ENCODE data around the gene IL13RA1. TPM values are rescaled to one million over a fixed set of nuclear protein-coding genes. Genes with fewer than 3 reads are reported as not detected.

IL13RA1 gene
- total RNA-seq, 1 donor from 2014 or later, result 1.1 TPM

DNA sequence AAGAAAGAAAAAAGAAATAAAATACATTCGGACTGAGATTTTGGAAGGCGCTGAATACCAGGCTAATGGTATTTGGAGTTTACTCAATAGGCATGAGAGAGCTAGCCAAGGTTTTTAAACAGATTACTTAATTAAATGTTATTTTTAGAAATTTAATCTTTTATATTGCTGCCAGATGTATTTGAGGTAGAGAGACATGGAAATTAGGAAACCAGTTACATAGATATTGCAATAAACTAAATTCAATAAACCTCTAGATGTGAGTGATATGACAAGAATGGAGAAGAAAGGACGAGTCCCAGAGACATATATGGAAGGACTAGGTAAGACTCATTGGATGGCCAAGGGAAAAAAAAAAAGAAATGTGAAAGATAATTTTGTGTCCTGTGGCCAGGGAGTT lies 38.5 kb upstream of the IL13RA1 start:
- Mint-ChIP-seq H3K4me3 (ENCODE audit: unreplicated experiment) (no peak overlapping the region), H3K9me3 (ENCODE audit: unreplicated experiment) (peaks cover 1% of the 10 kb centered on the region), H3K4me1 (ENCODE audit: low read depth, unreplicated experiment) (no peaks in the 10 kb centered on the region), H3K27ac (ENCODE audit: unreplicated experiment) (no peak overlapping the region), H3K36me3 (ENCODE audit: unreplicated experiment) (no peaks in the 10 kb centered on the region), H3K27me3 (ENCODE audit: unreplicated experiment) (peaks cover 4% of the 10 kb centered on the region)
- TF ChIP-seq, protein P1, sequence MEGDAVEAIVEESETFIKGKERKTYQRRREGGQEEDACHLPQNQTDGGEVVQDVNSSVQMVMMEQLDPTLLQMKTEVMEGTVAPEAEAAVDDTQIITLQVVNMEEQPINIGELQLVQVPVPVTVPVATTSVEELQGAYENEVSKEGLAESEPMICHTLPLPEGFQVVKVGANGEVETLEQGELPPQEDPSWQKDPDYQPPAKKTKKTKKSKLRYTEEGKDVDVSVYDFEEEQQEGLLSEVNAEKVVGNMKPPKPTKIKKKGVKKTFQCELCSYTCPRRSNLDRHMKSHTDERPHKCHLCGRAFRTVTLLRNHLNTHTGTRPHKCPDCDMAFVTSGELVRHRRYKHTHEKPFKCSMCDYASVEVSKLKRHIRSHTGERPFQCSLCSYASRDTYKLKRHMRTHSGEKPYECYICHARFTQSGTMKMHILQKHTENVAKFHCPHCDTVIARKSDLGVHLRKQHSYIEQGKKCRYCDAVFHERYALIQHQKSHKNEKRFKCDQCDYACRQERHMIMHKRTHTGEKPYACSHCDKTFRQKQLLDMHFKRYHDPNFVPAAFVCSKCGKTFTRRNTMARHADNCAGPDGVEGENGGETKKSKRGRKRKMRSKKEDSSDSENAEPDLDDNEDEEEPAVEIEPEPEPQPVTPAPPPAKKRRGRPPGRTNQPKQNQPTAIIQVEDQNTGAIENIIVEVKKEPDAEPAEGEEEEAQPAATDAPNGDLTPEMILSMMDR (IDR thresholded peaks at IDR 0.05; ENCODE audit: partially characterized antibody, unreplicated experiment), result no peak
- no peak for DNase-seq

DNA sequence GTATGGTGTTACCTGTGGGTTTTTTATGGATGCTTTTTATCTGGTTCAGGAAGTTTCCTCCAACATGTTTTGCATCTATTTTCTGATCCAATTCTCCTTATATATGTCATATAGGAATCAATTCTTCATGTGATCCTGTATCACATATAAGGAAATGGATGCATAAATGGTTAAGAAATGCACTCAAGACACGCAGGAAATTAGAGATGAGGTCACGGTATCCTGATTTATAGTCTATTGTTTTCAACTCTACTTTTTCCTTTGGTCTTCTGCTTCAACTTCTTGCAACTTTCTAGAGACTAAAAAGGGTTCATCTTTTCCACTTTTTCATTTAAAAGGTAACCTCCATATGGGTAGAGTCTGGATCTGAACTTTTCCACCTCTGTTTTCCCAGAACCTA lies 33.6 kb upstream of the IL13RA1 start:
- H3K27ac Mint-ChIP-seq (ENCODE audit: unreplicated experiment), result no peak overlapping the region
- H3K27me3 Mint-ChIP-seq (ENCODE audit: unreplicated experiment), result peaks cover 2% of the 10 kb centered on the region
- H3K36me3 Mint-ChIP-seq (ENCODE audit: unreplicated experiment), result no peaks in the 10 kb centered on the region
- no peaks in the 10 kb centered on the region for H3K9me3 Mint-ChIP-seq (ENCODE audit: unreplicated experiment)
- H3K4me1 Mint-ChIP-seq (ENCODE audit: low read depth, unreplicated experiment), result no peaks in the 10 kb centered on the region
- DNase-seq, result no peak
- TF ChIP-seq, protein P1 (IDR thresholded peaks at IDR 0.05; ENCODE audit: partially characterized antibody, unreplicated experiment), result no peak
- no peak overlapping the region for H3K4me3 Mint-ChIP-seq (ENCODE audit: unreplicated experiment)

DNA sequence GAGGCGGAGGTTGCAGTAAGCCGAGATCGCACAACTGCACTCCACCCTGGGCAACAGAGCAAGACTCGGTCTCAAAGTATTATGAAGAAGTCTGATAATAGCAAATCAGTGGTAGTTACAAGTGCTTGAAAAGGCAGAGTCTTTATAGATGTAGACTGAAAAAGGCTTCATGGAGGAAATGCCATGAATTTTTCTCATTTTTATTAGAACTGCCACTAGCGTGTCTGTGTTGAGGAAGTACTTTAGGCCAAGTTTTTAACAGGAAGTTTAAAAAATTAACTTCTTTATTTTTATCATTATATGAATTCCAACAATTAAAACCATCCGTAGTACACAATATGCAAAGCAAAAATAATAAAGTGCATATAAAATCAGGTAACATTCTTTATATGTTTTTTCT lies 32.8 kb upstream of the IL13RA1 start:
- Mint-ChIP-seq H3K4me3 (ENCODE audit: unreplicated experiment) (no peak overlapping the region), H3K36me3 (ENCODE audit: unreplicated experiment) (no peaks in the 10 kb centered on the region), H3K27ac (ENCODE audit: unreplicated experiment) (no peak overlapping the region), H3K4me1 (ENCODE audit: low read depth, unreplicated experiment) (no peaks in the 10 kb centered on the region), H3K27me3 (ENCODE audit: unreplicated experiment) (peaks cover 2% of the 10 kb centered on the region), H3K9me3 (ENCODE audit: unreplicated experiment) (no peaks in the 10 kb centered on the region)
- TF ChIP-seq, protein P1 (IDR thresholded peaks at IDR 0.05; ENCODE audit: partially characterized antibody, unreplicated experiment), result no peak
- no peak for DNase-seq

DNA sequence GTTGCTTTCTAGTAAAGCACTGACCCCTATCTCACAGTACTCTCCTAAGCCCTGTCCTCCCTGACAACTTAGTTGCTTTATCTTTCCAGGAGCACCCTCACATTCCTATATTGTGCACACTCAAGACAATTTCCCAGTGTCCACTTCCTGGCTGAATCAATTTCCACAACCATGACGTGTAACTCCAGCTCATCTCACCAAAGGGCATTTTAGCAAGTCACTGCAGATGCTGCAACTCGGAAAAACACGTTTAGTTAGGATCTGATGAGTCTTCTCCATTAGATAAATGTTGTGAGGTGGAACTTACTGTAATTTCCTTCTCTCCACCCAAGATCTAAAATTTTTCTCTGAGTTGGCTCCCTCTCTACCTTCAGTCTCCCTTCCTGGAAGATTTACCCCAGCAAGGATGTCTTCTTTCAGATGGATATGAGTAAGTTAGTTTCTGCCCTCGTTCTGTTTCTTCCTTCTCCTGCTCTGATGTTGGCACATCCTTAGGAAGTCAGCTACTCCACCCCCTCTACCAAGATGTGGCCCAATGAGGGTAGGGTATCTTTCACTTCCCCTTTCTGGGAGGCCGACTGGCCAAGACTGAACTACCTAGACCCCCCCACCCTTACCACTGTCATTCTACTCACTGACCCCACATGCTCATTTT lies 28.8 kb upstream of the IL13RA1 start:
- TF ChIP-seq, protein P1 (IDR thresholded peaks at IDR 0.05; ENCODE audit: partially characterized antibody, unreplicated experiment), result no peak
- Mint-ChIP-seq H3K27ac (ENCODE audit: unreplicated experiment) (no peak overlapping the region), H3K36me3 (ENCODE audit: unreplicated experiment) (no peaks in the 10 kb centered on the region), H3K27me3 (ENCODE audit: unreplicated experiment) (no peaks in the 10 kb centered on the region), H3K9me3 (ENCODE audit: unreplicated experiment) (no peaks in the 10 kb centered on the region), H3K4me3 (ENCODE audit: unreplicated experiment) (no peak overlapping the region), H3K4me1 (ENCODE audit: low read depth, unreplicated experiment) (no peaks in the 10 kb centered on the region)
- no peak for DNase-seq

DNA sequence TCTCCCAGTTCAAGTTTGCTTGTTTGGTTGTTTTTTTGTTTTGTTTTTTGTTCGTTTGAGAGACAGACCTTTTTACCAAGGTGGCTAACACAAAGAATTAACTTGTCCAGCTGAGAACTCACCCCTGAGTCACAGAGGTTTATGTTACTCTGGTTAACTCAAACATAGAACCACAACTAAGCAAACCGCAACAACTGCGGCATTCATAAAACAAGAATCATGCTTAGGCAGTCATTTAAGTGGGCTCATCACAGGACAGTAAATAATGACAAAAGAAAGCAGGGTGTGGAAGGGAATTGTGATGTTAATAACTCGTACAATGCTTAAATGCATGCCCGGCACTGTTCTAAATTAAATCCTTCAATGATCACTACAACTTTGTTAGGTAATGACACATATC lies 24.7 kb upstream of the IL13RA1 start:
- Mint-ChIP-seq H3K4me3 (ENCODE audit: unreplicated experiment) (no peak overlapping the region), H3K9me3 (ENCODE audit: unreplicated experiment) (no peaks in the 10 kb centered on the region), H3K36me3 (ENCODE audit: unreplicated experiment) (no peaks in the 10 kb centered on the region), H3K4me1 (ENCODE audit: low read depth, unreplicated experiment) (no peaks in the 10 kb centered on the region), H3K27ac (ENCODE audit: unreplicated experiment) (no peak overlapping the region), H3K27me3 (ENCODE audit: unreplicated experiment) (no peaks in the 10 kb centered on the region)
- TF ChIP-seq, protein P1 (IDR thresholded peaks at IDR 0.05; ENCODE audit: partially characterized antibody, unreplicated experiment), result no peak
- no peak for DNase-seq
